HG03159 (cell line): ENCODE measurements around the gene TNNC1.

Experiments used
- ATAC-seq: cut with Tn5 transposase; IDR thresholded peaks from one replicate; pipeline ENCODE4 v1.9.1; 2021; ENCODE audit warnings: mild to moderate bottlenecking, moderate library complexity; ENCODE audit not compliant: unreplicated experiment

TNNC1 gene

GRCh38 chr3:52484680-52485461 lies 31.0 kb upstream of the TNNC1 start:
- ATAC-seq = no peak

- no peak for ATAC-seq
Observed at GRCh38 chr3:52483577-52484381, 29.9 kb upstream of the TNNC1 start.

GRCh38 chr3:52483081-52483480 lies 29.2 kb upstream of the TNNC1 start:
- ATAC-seq = no peak

GRCh38 chr3:52481819-52482521 lies 28.1 kb upstream of the TNNC1 start:
- ATAC-seq = no peak

GRCh38 chr3:52480768-52481715 lies 27.2 kb upstream of the TNNC1 start:
- ATAC-seq = no peak

GRCh38 chr3:52479877-52480575 lies 26.2 kb upstream of the TNNC1 start:
- no peak for ATAC-seq

GRCh38 chr3:52479037-52479876 lies 25.4 kb upstream of the TNNC1 start:
- ATAC-seq = no peak

- no peak for ATAC-seq
Observed at GRCh38 chr3:52477796-52478095, 23.9 kb upstream of the TNNC1 start.

- no peak for ATAC-seq
Observed at GRCh38 chr3:52477076-52477795, 23.4 kb upstream of the TNNC1 start.

GRCh38 chr3:52473026-52473425 lies 19.2 kb upstream of the TNNC1 start:
- no peak for ATAC-seq

GRCh38 chr3:52472239-52473000 lies 18.6 kb upstream of the TNNC1 start:
- ATAC-seq = no peak

- no peak for ATAC-seq
Observed at GRCh38 chr3:52471371-52472238, 17.8 kb upstream of the TNNC1 start.

- no peak for ATAC-seq
Observed at GRCh38 chr3:52470920-52471319, 17.1 kb upstream of the TNNC1 start.

GRCh38 chr3:52469001-52469400 lies 15.2 kb upstream of the TNNC1 start:
- ATAC-seq = no peak

- no peak for ATAC-seq
Observed at GRCh38 chr3:52468336-52468735, 14.5 kb upstream of the TNNC1 start.

GRCh38 chr3:52463416-52463815 lies 9.6 kb upstream of the TNNC1 start:
- ATAC-seq = no peak

GRCh38 chr3:52461874-52462273 lies 8.0 kb upstream of the TNNC1 start:
- ATAC-seq = no peak
